Measurements from ENCODE around the gene ZBTB42.

Gene ZBTB42

DNA sequence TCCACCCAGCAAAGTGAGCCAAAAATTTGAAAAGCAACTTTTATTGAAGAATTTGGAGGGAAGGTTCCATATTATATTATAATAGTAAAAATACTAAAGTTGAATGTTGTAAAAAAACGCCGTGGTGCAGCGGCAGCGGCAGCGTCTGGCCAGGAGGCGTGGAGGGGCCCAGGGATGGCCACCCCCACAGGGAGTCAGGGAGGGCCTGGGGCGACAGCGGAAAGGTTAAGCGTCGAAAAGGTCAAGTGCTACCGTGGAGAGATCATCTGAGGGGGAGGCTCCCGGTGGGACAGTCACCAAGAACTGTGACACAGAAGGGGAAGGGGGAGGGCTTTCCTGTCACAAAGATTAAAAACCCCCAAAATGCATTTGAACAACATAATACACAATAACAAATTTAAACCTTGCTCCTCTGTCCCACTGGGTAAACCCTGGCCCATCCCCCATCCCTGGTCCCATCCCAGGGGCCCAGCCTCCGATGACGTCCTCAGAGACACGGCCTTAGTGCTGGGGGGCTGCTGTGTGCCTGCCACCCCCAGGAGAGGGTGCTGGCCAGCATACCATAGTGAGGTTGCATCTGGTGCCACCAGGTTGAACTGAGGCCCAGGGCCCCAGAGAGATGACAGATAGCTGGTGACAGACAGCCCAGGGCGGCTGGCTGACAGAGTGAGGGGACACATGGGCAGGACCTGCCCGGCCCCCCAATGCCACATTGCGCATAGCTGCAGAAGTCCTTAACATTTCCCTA lies 31.4 kb upstream of the ZBTB42 start:
- no peak for FAIRE-seq
- no peak for DNase-seq (ENCODE audit: low spot score)

DNA sequence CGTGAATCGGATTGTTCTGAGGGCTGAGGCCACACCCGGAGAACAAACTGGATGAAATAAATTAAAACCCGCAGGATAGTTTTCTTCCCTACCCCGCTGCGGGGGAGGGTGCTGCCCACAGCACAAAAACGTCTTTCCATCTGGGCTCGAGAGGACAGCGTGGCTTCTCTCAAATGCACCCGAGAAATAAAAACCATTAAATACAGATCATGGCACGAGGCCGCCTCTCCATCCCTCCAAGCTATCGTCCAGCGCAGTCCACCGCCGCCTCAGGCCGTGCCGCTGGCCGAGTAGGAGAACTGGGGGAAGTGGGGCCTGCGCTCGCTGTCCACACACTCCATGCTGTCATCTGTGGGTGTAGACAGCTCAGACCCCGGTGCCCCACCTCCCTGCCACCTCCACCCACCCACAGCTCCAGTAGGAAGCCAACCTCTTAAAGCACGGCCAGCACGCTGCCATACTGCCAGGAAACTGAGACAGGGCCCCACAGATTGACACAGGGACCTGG lies 30.8 kb upstream of the ZBTB42 start:
- DNase-seq (ENCODE audit: low spot score) (no peak), FAIRE-seq (no peak)

- DNase-seq (ENCODE audit: low spot score) (no peak), FAIRE-seq (no peak)
Measured at GRCh38 chr14:104770851-104771272, 30.0 kb upstream of the ZBTB42 start.

GRCh38 chr14:104771374-104771773 lies 29.5 kb upstream of the ZBTB42 start:
- DNase-seq (ENCODE audit: low spot score) (no peak), FAIRE-seq (no peak)

- DNase-seq (ENCODE audit: low spot score) (no peak), FAIRE-seq (no peak)
Measured at GRCh38 chr14:104771918-104772706, 28.8 kb upstream of the ZBTB42 start.

DNA sequence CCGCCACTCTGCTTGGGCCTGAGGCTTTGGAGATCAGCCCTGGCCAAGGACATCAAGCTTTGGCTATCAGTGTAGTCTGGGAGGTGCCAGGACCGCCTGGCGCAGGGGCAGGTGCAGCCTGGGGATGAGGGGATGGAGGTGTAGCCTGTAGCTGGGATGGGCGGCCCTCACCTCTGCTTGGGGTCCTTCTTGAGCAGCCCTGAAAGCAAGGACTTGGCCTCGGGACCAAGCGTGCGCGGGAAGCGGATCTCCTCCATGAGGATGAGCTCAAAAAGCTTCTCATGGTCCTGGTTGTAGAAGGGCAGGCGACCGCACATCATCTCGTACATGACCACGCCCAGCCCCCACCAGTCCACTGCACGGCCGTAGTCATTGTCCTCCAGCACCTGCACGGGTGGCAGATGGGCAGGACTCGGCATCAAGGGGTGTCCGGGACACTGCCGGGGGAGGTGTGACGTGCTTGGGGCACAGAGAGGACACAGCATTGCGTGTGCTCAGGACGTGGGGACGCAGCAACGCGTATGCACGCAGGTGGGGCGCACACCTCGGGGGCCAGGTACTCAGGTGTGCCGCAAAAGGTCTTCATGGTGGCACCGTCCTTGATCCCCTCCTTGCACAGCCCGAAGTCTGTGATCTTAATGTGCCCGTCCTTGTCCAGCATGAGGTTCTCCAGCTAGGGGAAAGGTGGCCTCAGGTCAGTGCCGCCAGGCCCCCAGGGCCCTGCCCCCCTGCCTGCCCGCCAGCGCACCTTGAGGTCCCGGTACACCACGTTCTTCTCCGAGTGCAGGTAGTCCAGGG lies 28.0 kb upstream of the ZBTB42 start:
- DNase-seq (ENCODE audit: low spot score) (no peak), FAIRE-seq (no peak)

GRCh38 chr14:104773505-104774452 lies 27.1 kb upstream of the ZBTB42 start:
- no peak for FAIRE-seq

DNA sequence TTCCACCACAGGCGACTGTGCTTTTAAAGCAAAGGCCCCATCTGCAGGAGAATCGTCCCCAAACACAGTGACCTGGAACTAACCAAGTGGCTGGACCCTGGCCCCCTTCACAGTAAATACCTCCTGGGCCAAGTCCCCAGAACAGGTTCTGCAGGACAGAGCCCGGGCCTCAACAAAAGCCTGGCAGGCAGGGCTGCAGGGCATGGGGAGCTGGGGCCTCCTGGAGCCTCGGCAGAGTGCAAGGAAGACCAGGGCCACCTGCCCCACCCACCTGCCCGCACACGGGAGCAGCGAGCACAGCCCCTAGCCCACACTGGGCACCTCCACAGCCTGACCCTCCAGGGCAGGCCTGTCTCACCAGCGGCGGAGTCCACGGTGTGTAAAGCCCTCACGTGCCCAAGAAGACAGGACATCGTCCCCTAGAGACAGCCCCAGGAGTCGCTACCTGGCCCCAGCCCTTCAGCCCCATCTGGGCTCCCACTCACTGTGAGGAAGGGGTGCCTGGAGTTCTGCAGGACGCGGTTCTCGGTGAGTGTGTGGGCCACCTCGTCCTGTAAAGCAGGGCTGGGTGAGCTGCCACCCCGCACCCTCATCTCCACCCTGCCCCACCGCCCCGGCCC lies 26.3 kb upstream of the ZBTB42 start:
- FAIRE-seq (no peak), DNase-seq (ENCODE audit: low spot score) (no peak)

More at GRCh38 chr14:104773505-104774452, 27.1 kb upstream of the ZBTB42 start:
- no peak for DNase-seq (ENCODE audit: low spot score)

DNA sequence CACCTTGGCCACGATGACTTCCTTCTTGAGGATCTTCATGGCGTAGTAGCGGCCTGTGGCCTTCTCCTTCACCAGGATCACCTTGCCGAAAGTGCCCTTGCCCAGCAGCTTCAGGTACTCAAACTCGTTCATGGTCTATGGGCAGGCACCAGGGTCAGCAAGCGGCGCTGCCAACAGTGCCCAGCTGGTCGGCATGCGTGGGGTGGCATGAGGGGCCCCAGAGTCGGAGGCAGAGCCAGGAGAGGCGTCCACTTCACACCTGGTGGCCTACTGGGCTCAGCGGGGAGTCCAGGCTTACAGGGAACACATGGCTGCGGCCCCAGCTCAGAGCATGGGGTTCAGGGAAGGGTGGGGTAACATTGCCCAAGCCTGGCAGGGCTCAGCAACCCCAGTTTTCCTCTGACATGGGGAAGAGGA lies 25.8 kb upstream of the ZBTB42 start:
- no peak for DNase-seq (ENCODE audit: low spot score)
- FAIRE-seq: no peak

- no peak for DNase-seq (ENCODE audit: low spot score)
- FAIRE-seq: no peak
Measured at GRCh38 chr14:104776481-104776880, 24.4 kb upstream of the ZBTB42 start.

DNA sequence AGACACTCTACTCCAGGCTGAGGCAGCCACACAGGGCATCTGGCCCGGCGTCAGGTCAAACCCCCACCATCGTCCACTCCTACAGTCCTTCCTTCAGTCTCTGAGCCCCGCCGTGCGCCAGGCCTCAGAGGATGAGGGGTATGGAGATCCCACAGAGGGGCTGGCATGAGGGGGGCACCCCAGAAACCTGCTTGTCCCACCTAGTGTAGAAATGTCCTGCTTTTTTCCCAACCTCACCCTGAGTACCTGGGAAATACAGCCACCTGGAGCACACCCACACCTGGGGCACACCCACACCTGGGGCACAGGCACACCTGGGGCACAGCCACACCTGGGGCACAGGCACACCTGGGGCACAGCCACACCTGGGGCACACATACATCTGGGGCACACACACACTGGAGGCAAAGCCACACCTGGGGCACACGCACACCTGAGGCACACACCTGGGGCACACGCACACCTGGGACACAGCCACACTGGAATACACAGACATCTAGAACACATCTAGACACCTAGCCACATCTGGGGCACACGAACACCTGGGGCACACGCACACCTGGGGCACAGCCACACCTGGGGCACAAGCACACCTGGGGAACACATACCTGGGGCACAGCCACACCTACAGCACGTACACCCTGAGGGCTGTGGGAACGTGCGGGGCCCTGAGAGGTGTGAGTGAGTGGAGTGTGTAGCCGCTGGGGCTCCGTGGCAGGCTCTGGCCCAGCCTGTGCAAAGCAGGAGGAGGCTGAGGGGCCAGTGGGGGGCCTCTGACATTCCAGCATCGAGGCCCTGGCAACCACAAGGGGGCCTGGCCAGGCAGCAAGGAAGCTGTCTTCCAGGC lies 23.7 kb upstream of the ZBTB42 start:
- FAIRE-seq (no peak), DNase-seq (ENCODE audit: low spot score) (no peak)

DNA sequence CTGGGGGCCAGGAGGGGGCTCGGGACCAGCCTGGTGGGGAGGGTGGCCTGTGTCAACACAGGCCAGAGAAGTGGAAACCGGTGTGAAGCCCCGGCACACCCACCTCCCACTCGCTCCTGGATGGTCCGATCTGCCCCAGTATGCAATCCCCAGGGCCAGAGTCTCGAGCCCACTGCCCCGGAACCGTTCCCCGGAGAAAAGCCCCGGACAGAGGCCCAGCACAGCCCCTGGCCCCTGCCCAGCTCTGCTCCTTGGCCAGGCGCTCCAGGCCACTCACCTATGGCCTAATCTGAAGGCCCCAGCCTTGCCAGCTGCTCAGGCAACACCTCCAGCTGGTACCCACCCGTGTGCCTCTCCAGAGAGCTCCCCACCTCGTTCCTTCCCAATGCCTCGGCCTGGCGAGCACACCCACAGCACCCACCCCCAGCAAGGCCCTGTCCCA lies 23.1 kb upstream of the ZBTB42 start:
- FAIRE-seq (no peak), DNase-seq (ENCODE audit: low spot score) (no peak)

- DNase-seq (ENCODE audit: low spot score): no peak
Measured at GRCh38 chr14:104778694-104779331, 22.1 kb upstream of the ZBTB42 start.

DNA sequence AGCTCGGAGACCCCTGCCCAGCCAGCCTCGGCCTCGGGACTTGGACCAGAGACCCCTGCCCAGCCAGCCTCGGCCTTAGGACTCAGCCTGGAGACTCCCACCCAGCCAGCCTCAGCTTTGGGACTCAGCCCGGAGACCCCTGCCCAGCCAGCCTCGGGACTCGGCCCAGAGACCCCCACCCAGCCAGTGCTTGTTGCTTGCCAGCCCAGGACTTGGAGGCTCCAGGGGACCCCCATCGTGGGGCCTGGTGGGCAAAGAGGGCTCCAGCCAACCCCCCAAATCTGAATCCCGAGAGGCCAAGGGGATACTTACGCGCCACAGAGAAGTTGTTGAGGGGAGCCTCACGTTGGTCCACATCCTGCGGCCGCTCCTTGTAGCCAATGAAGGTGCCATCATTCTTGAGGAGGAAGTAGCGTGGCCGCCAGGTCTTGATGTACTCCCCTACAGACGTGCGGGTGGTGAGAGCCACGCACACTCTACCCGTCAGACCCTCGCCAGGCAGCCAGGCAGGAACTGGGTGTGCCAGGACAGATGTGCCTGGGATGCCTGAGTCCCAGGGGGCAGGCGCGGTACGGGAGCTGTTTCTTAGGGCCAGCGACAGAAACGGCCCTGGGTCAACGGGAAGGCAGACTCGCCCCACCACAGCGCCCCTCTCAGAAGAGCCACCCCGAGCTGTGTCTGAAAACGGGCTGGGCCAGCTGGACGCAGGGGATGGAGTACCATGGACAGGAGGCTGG lies 21.0 kb upstream of the ZBTB42 start:
- DNase-seq (ENCODE audit: low spot score): no peak
- no peak for FAIRE-seq

More at GRCh38 chr14:104778694-104779331, 22.1 kb upstream of the ZBTB42 start:
- no peak for FAIRE-seq

DNA sequence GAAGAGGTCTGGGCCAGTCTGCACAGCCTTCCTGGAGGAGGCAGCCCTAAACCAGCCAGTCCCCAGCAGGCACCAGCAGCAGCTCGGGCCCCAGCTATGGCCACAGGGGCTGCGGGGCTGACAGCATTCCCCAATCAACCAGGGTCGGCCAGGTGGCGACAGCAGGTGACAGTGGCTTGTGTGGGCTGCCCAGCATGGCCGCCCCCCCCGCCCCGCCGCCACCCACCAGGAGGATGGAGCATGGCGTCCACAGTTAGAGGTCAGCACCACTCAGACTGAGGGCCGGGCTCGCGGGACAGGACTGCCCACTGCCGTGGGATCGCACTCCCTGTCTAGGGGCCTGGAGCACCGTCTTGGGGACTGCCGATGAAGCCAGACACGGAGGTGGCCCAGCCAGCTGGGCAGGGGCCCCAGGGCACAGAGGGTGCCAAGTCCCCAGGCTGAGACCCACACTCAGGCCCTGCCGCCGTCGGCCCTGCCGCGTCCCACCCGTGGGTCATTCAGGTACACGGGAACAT lies 20.3 kb upstream of the ZBTB42 start:
- DNase-seq (ENCODE audit: low spot score) (no peak), FAIRE-seq (no peak)

GRCh38 chr14:104781271-104782077 lies 19.4 kb upstream of the ZBTB42 start:
- DNase-seq (ENCODE audit: low spot score) (no peak), FAIRE-seq (no peak)

All from urothelium cell line (cell line).